SW480 (cell line): ENCODE data around the gene HOXA3.

Experiments
- DNase-seq: peaks from one replicate; pipeline ENCODE4 v3.0.0-alpha.2; 2016; ENCODE audit warnings: low spot score

Gene HOXA3

GRCh38 chr7:27143950-27144780 lies 8.2 kb downstream of the HOXA3 start:
- no peak for DNase-seq

GRCh38 chr7:27143023-27143949 lies 9.1 kb downstream of the HOXA3 start, which contains the start of gene HOXA5:
TSS of gene HOXA5 (minus strand) at chr7:27143681. CDS start at chr7:27143607, 74 bp downstream.
- peak; percentile 100 for DNase-seq

GRCh38 chr7:27142580-27143022 lies 9.8 kb downstream of the HOXA3 start:
- no peak for DNase-seq

- peak; percentile 76 for DNase-seq
Measured at GRCh38 chr7:27141923-27142579, 10.3 kb downstream of the HOXA3 start.

- DNase-seq, result no peak
Measured at GRCh38 chr7:27141137-27141922, 11.1 kb downstream of the HOXA3 start.

GRCh38 chr7:27140126-27140857 lies 12.1 kb downstream of the HOXA3 start:
- DNase-seq, result peak; percentile 55

- DNase-seq, result no peak
Measured at GRCh38 chr7:27139334-27140125, 12.9 kb downstream of the HOXA3 start.

GRCh38 chr7:27138985-27139333 lies 13.4 kb downstream of the HOXA3 start:
- no peak for DNase-seq

GRCh38 chr7:27138472-27138871 lies 13.9 kb downstream of the HOXA3 start:
- no peak for DNase-seq

GRCh38 chr7:27137640-27138315 lies 14.6 kb downstream of the HOXA3 start:
- DNase-seq, result no peak

GRCh38 chr7:27134392-27134791 lies 18.0 kb downstream of the HOXA3 start:
- peak; percentile 80 for DNase-seq

GRCh38 chr7:27133409-27134231 lies 18.8 kb downstream of the HOXA3 start:
- DNase-seq, result peak; percentile 68

- no peak for DNase-seq
Measured at GRCh38 chr7:27132978-27133377, 19.4 kb downstream of the HOXA3 start.

- no peak for DNase-seq
Measured at GRCh38 chr7:27132214-27132613, 20.2 kb downstream of the HOXA3 start.

GRCh38 chr7:27131390-27131819 lies 21.0 kb downstream of the HOXA3 start:
- no peak for DNase-seq

- peak; percentile 93 for DNase-seq
Measured at GRCh38 chr7:27130540-27131389, 21.6 kb downstream of the HOXA3 start, which contains the start of gene HOXA4. TSS of gene HOXA4 (minus strand) at chr7:27130757. CDS start at chr7:27130733, 24 bp downstream.
